ENCODE data around the gene JAML. TPM values are rescaled to one million over a fixed set of nuclear protein-coding genes. Genes with fewer than 3 reads are reported as not detected.
"Not testable (repeated sequence)": the region's sequence is repeated elsewhere in the genome, so short reads cannot be mapped to it uniquely, and the experiment has no call there.

JAML gene
- total RNA-seq, 1 experiment from 2014 or later, result 0.30 TPM

DNA sequence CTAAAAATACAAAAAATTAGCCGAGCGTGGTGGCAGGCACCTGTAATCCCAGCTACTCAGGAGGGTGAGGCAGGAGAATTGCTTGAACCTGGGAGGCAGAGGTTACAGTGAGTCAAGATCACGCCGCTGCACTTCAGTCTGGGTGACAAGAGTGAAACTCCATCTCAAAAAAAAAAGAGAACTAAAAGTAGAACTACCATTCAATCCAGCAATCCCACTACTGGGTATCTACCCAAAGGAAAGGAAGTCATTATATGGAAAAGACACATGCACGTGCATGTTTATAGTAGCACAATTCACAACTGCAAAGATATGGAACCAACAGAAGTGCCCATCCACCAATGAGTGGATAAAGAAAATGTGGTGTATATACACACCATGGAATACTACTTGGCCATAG, 41.1 kb downstream of the JAML start:
- H3K9me2 ChIP-seq (ENCODE audit: insufficient read depth); H3K4me3 ChIP-seq (replicated peaks in 1 of 2; ENCODE audit: low read depth in 1 of 2, low read length in 2 of 2); H4K20me1 ChIP-seq (ENCODE audit: insufficient read depth); BruUV-seq (replicated peaks); H3K4me2 ChIP-seq (ENCODE audit: low read length); H2AFZ ChIP-seq (ENCODE audit: low read depth, low read length, poor library complexity, severe bottlenecking); ATAC-seq; H3K9me3 ChIP-seq (ENCODE audit: control insufficient read depth in 1 of 2, insufficient read depth in 1 of 2, low read depth in 1 of 2, low read length in 2 of 2); H3K27me3 ChIP-seq (ENCODE audit: insufficient read depth, low read length); H3K9ac ChIP-seq (ENCODE audit: low read length); H3K36me3 ChIP-seq (ENCODE audit: control insufficient read depth in 1 of 2, insufficient read depth in 2 of 2, low read length in 2 of 2); CTCF ChIA-PET; RAD21 ChIA-PET (ENCODE audit: low non-redundant PET in 1 of 2, low total read pairs in 2 of 2, uncharacterized antibody in 2 of 2, unreplicated experiment in 2 of 2); POLR2A ChIA-PET; H3K79me2 ChIP-seq (ENCODE audit: insufficient read depth, low read length); DNase-seq (ENCODE audit: low read depth, low spot score); H3K27ac ChIP-seq (ENCODE audit: low read depth, low read length); intact Hi-C loops (cut with micrococcal nuclease): not testable (repeated sequence)
- peaks cover 6 to 12% of the 10 kb centered on the region in 2 experiments; a peak in 3 of 4 replicates for H3K4me1 ChIP-seq (ENCODE audit: control insufficient read depth in 1 of 2, insufficient read depth in 2 of 2, low read length in 2 of 2)

DNA sequence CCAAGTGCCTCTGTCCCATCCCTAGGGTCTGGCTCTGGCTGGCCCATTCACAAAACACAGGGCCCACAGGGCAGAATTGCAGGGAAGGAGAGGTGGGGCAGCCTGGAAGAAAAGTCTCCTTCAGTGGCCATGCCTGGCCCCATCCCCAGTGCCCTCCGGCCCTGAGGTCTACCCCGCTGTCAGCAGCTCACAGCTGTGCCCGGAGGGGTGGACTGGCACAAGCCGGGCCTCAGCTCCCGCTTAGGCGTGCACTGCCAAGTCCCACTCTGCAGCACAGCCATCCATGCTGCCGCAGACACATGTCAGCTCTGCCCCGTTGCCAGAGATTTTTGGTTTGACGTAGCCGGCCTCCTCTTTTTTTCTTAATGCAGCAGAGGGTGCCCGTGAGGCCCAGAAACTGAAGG, 44.5 kb downstream of the JAML start:
- no peak overlapping the region for H3K4me3 ChIP-seq (replicated peaks in 1 of 2; ENCODE audit: low read depth in 1 of 2, low read length in 2 of 2)
- no peaks in the 10 kb centered on the region for H3K36me3 ChIP-seq (ENCODE audit: control insufficient read depth in 1 of 2, insufficient read depth in 2 of 2, low read length in 2 of 2)
- H3K4me2 ChIP-seq (ENCODE audit: low read length), result peak overlapping the region; percentile 61
- ChIA-PET CTCF (interaction anchor here (0.9 to 3.0 kb wide), 3 partner anchors 9 to 34 kb away, joined by 3 to 18 read pairs (median 4); no protein-coding TSS in a partner anchor), POLR2A (interaction anchor here (1.1 kb wide), 1 partner anchor 61 kb away, joined by 3 read pairs; no protein-coding TSS in a partner anchor), RAD21 (ENCODE audit: low non-redundant PET in 1 of 2, low total read pairs in 2 of 2, uncharacterized antibody in 2 of 2, unreplicated experiment in 2 of 2) (interaction anchor here in 1 of 2 experiments (0.8 kb wide), 1 partner anchor 9 kb away, joined by 3 read pairs; no protein-coding TSS in a partner anchor)
- H3K9me3 ChIP-seq (ENCODE audit: control insufficient read depth in 1 of 2, insufficient read depth in 1 of 2, low read depth in 1 of 2, low read length in 2 of 2), result no peaks in the 10 kb centered on the region
- ATAC-seq (peak; percentile 93), DNase-seq (ENCODE audit: low read depth, low spot score) (peak; percentile 55)
- intact Hi-C loops (cut with micrococcal nuclease), result no loop called here
- H3K27ac ChIP-seq (ENCODE audit: low read depth, low read length), result peak overlapping the region; percentile 12; the same call in 1 of the 2 replicates
- peak overlapping the region; percentile 9; the same call in 1 of the 2 replicates for H3K9ac ChIP-seq (ENCODE audit: low read length)
- H3K27me3 ChIP-seq (ENCODE audit: insufficient read depth, low read length), result no peaks in the 10 kb centered on the region
- TF ChIP-seq JUND (IDR thresholded peaks at IDR 0.05) (no peak), EZH2 (IDR thresholded peaks at IDR 0.05) (no peak), CBX3 (IDR thresholded peaks at IDR 0.05; ENCODE audit: low read depth) (no peak), SRF (IDR thresholded peaks at IDR 0.05; ENCODE audit: low read depth) (no peak), YY1 (IDR thresholded peaks at IDR 0.05; ENCODE audit: extremely low read depth, insufficient replicate concordance, low read depth, low read length) (peak; percentile 33), EZH2phosphoT487 (IDR thresholded peaks at IDR 0.05; ENCODE audit: borderline replicate concordance) (no peak), TCF7L2 (IDR thresholded peaks at IDR 0.05; ENCODE audit: borderline replicate concordance, extremely low read depth, insufficient read depth, insufficient read length) (no peak), ELF1 (IDR thresholded peaks at IDR 0.05; ENCODE audit: borderline replicate concordance, low read depth) (no peak), RAD21 (IDR thresholded peaks at IDR 0.05; ENCODE audit: low read depth) (no peak), POLR2AphosphoS5 (IDR thresholded peaks at IDR 0.05; ENCODE audit: low read depth, low read length) (0 out of 2 replicates have a peak, but pooled peaks have one; percentile 20), ZFX (IDR thresholded peaks at IDR 0.05) (peak; percentile 25; the same call in 1 of the 2 replicates), CEBPB (IDR thresholded peaks at IDR 0.05; ENCODE audit: low read depth) (no peak)
- TF ChIP-seq, protein P1, sequence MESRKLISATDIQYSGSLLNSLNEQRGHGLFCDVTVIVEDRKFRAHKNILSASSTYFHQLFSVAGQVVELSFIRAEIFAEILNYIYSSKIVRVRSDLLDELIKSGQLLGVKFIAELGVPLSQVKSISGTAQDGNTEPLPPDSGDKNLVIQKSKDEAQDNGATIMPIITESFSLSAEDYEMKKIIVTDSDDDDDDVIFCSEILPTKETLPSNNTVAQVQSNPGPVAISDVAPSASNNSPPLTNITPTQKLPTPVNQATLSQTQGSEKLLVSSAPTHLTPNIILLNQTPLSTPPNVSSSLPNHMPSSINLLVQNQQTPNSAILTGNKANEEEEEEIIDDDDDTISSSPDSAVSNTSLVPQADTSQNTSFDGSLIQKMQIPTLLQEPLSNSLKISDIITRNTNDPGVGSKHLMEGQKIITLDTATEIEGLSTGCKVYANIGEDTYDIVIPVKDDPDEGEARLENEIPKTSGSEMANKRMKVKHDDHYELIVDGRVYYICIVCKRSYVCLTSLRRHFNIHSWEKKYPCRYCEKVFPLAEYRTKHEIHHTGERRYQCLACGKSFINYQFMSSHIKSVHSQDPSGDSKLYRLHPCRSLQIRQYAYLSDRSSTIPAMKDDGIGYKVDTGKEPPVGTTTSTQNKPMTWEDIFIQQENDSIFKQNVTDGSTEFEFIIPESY (IDR thresholded peaks at IDR 0.05; ENCODE audit: extremely low read depth, insufficient replicate concordance, low read length), result no peak
- TF ChIP-seq, protein P2, sequence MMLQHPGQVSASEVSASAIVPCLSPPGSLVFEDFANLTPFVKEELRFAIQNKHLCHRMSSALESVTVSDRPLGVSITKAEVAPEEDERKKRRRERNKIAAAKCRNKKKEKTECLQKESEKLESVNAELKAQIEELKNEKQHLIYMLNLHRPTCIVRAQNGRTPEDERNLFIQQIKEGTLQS (IDR thresholded peaks at IDR 0.05), result no peak
- TF ChIP-seq, protein P3, sequence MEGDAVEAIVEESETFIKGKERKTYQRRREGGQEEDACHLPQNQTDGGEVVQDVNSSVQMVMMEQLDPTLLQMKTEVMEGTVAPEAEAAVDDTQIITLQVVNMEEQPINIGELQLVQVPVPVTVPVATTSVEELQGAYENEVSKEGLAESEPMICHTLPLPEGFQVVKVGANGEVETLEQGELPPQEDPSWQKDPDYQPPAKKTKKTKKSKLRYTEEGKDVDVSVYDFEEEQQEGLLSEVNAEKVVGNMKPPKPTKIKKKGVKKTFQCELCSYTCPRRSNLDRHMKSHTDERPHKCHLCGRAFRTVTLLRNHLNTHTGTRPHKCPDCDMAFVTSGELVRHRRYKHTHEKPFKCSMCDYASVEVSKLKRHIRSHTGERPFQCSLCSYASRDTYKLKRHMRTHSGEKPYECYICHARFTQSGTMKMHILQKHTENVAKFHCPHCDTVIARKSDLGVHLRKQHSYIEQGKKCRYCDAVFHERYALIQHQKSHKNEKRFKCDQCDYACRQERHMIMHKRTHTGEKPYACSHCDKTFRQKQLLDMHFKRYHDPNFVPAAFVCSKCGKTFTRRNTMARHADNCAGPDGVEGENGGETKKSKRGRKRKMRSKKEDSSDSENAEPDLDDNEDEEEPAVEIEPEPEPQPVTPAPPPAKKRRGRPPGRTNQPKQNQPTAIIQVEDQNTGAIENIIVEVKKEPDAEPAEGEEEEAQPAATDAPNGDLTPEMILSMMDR (IDR thresholded peaks at IDR 0.05 in 2 of 3, conservative IDR thresholded peaks at IDR 0.05 in 1 of 3; ENCODE audit: borderline replicate concordance in 1 of 3, insufficient read depth in 1 of 3, low read depth in 2 of 3, low read length in 2 of 3), result 0 out of 6 replicates have a peak, but pooled peaks of 1 of the 3 experiments have one; percentile 5
- TF ChIP-seq, protein P4, sequence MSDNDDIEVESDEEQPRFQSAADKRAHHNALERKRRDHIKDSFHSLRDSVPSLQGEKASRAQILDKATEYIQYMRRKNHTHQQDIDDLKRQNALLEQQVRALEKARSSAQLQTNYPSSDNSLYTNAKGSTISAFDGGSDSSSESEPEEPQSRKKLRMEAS (IDR thresholded peaks at IDR 0.05), result peak; percentile 76; the same call in 1 of the 2 replicates
- H3K9me2 ChIP-seq (ENCODE audit: insufficient read depth), result no peaks in the 10 kb centered on the region
- H3K79me2 ChIP-seq (ENCODE audit: insufficient read depth, low read length), result no peaks in the 10 kb centered on the region
- H2AFZ ChIP-seq (ENCODE audit: low read depth, low read length, poor library complexity, severe bottlenecking), result peak overlapping the region; percentile 98
- no TSS peak for BruUV-seq (replicated peaks)
- H4K20me1 ChIP-seq (ENCODE audit: insufficient read depth), result no peaks in the 10 kb centered on the region
- H3K4me1 ChIP-seq (ENCODE audit: control insufficient read depth in 1 of 2, insufficient read depth in 2 of 2, low read length in 2 of 2), result peaks cover 6 to 12% of the 10 kb centered on the region in 2 experiments; a peak in 3 of 4 replicates
